K562 (cell line): ENCODE data around the gene PIGH. TPM values are rescaled to one million over a fixed set of nuclear protein-coding genes. Genes with fewer than 3 reads are reported as not detected.

Source experiments
- BDP1 ChIP-seq: IDR thresholded peaks from 3 replicates; pipeline ENCODE4 v1.6.1; 2011; ENCODE audit not compliant: insufficient read length, insufficient read depth
- CCNT2 ChIP-seq: IDR thresholded peaks from 2 replicates; pipeline ENCODE4 v1.6.1; 2011; ENCODE audit warnings: borderline replicate concordance, low read depth, mild to moderate bottlenecking, moderate library complexity, mixed read lengths, low read length; ENCODE audit not compliant: insufficient read length; ENCODE audit errors: extremely low read depth
- ESRRA ChIP-seq: fragments of 450-650 bp; IDR thresholded peaks from 2 replicates; pipeline ENCODE4 v1.6.1; 2014; ENCODE audit warnings: low read depth, mild to moderate bottlenecking, moderate library complexity, borderline replicate concordance
- ETV1 ChIP-seq: fragments of 450-650 bp; conservative IDR thresholded peaks from 2 replicates; pipeline ENCODE4 v1.6.1; 2016; ENCODE audit warnings: missing genetic modification characterization, control low read depth, low read depth, missing compliant biosample characterization
- FIP1L1 ChIP-seq: fragments of 200-400 bp; formaldehyde crosslinking; IDR thresholded peaks from 2 replicates; pipeline ENCODE4 v1.6.1; 2018; ENCODE audit warnings: mild to moderate bottlenecking, low read depth, low read length; ENCODE audit not compliant: poor library complexity, severe bottlenecking
- HDAC1 ChIP-seq, 2 experiments: fragments of 450-650 bp; IDR thresholded peaks; 2 replicates each; pipeline ENCODE4 v1.6.1; 2016 to 2017; ENCODE audit warnings: inconsistent platforms in 1 of 2, mild to moderate bottlenecking in 1 of 2, moderate library complexity in 1 of 2
- HINFP ChIP-seq: fragments of 450-650 bp; conservative IDR thresholded peaks from 2 replicates; pipeline ENCODE4 v1.6.1; 2016; ENCODE audit warnings: missing genetic modification characterization, low read depth, mild to moderate bottlenecking, control low read depth, missing compliant biosample characterization
- IRF1 ChIP-seq: sonication (generic); formaldehyde crosslinking; IDR thresholded peaks from 2 replicates; pipeline ENCODE4 v1.8.0; 2022; ENCODE audit warnings: missing genetic modification reagents, mild to moderate bottlenecking, borderline replicate concordance
- KLF10 ChIP-seq: fragments of 250-450 bp; sonication (Bioruptor Pico); IDR thresholded peaks from 2 replicates; pipeline ENCODE4 v1.6.1; 2021; ENCODE audit warnings: matching md5 sums
- PML ChIP-seq: IDR thresholded peaks from 2 replicates; pipeline ENCODE4 v1.6.1; 2012; ENCODE audit warnings: low read length, inconsistent platforms
- PTBP1 ChIP-seq: fragments of 200-400 bp; formaldehyde crosslinking; IDR thresholded peaks from 2 replicates; pipeline ENCODE4 v1.6.1; 2017; ENCODE audit warnings: low read depth, low read length
- PTTG1 ChIP-seq: fragments of 450-650 bp; IDR thresholded peaks from 2 replicates; pipeline ENCODE4 v1.6.1; 2016; ENCODE audit warnings: low read depth, mild to moderate bottlenecking, missing genetic modification characterization, missing compliant biosample characterization
- SMARCB1 ChIP-seq: IDR thresholded peaks from 2 replicates; pipeline ENCODE4 v1.6.1; 2011; ENCODE audit warnings: improper control_type of control experiment, low read depth; ENCODE audit not compliant: insufficient read length
- SRSF1 ChIP-seq: fragments of 200-400 bp; formaldehyde crosslinking; IDR thresholded peaks from 2 replicates; pipeline ENCODE4 v1.6.1; 2017; ENCODE audit warnings: mild to moderate bottlenecking, low read depth, low read length, moderate library complexity
- TARDBP ChIP-seq: fragments of 450-650 bp; IDR thresholded peaks from 2 replicates; pipeline ENCODE4 v1.6.1; 2016
- XRCC5 ChIP-seq: fragments of 200-400 bp; formaldehyde crosslinking; IDR thresholded peaks from 2 replicates; pipeline ENCODE4 v1.6.1; 2017; ENCODE audit warnings: low read depth, mild to moderate bottlenecking, low read length
- ZC3H8 ChIP-seq: fragments of 450-650 bp; IDR thresholded peaks from 2 replicates; pipeline ENCODE4 v1.6.1; 2017
- ZNF239 ChIP-seq: fragments of 250-450 bp; sonication (Bioruptor Pico); IDR thresholded peaks from 2 replicates; pipeline ENCODE4 v1.4.0; 2020; ENCODE audit warnings: mild to moderate bottlenecking
- ZNF584 ChIP-seq: fragments of 200-800 bp; sonication (Bioruptor generic); IDR thresholded peaks from 2 replicates; pipeline ENCODE4 v1.6.1; 2016; ENCODE audit warnings: low read depth, mild to moderate bottlenecking, missing genetic modification characterization, missing compliant biosample characterization
- ZNF707 ChIP-seq: fragments of 250-450 bp; sonication (Bioruptor Pico); conservative IDR thresholded peaks from 2 replicates; pipeline ENCODE4 v1.8.0; 2022; ENCODE audit warnings: inconsistent platforms, mild to moderate bottlenecking, moderate library complexity
- ZNF717 ChIP-seq: fragments of 250-450 bp; sonication (Bioruptor Pico); IDR thresholded peaks from 2 replicates; pipeline ENCODE4 v1.5.0; 2021
- polyA plus RNA-seq, 8 experiments: library from polyadenylated mRNA; depleted of rRNA in 4 of 8; stranded (reverse) in 5 of 8; unstranded in 3 of 8; fragments of >200 nt; fragmentation: Nextera tagmentation in 2 of 8; fragmentation: Illumina TruSeq in 1 of 8; extraction: Ambion mirVana in 2 of 8; extraction: Trizol in 1 of 8; gene quantifications; 2 replicates each; pipeline versions ENCODE4 v1.2.1 to v1.2.3, GENCODE V29; 2011 to 2014; ENCODE audit warnings: inconsistent platforms in 1 of 8, missing spikeins in 1 of 8
- total RNA-seq, 7 experiments: library from RNA; depleted of rRNA in 6 of 7; stranded (reverse); fragments of >200 nt in 6 of 7; fragmentation: Illumina TruSeq in 2 of 7; extraction: Trizol in 2 of 7; gene quantifications; 2 replicates each; pipeline versions ENCODE4 v1.2.1 to v1.2.3, GENCODE V29; 2011 to 2021; ENCODE audit warnings: low replicate concordance in 1 of 7
- TF ChIP-seq, protein P1 (sequence below): sonication (generic); formaldehyde crosslinking; IDR thresholded peaks from 2 replicates; pipeline ENCODE4 v1.9.0; 2022; ENCODE audit warnings: mild to moderate bottlenecking, missing genetic modification reagents
- TF ChIP-seq, protein P2 (sequence below): fragments of 250-450 bp; sonication (Bioruptor Pico); IDR thresholded peaks from 2 replicates; pipeline ENCODE4 v1.8.0; 2022; ENCODE audit warnings: moderate library complexity, mild to moderate bottlenecking, inconsistent platforms
- TF ChIP-seq, protein P3 (sequence below): fragments of 450-650 bp; formaldehyde crosslinking; IDR thresholded peaks from 2 replicates; pipeline ENCODE4 v1.4.0; 2020; ENCODE audit warnings: mild to moderate bottlenecking, moderate library complexity

PIGH gene
- total and polyA plus RNA-seq, 9 of the 15 experiments (the other 6 are each of a cell fraction or from before 2014, with no cell fraction given): 21.1 to 53.4 (median 24.7) TPM

DNA sequence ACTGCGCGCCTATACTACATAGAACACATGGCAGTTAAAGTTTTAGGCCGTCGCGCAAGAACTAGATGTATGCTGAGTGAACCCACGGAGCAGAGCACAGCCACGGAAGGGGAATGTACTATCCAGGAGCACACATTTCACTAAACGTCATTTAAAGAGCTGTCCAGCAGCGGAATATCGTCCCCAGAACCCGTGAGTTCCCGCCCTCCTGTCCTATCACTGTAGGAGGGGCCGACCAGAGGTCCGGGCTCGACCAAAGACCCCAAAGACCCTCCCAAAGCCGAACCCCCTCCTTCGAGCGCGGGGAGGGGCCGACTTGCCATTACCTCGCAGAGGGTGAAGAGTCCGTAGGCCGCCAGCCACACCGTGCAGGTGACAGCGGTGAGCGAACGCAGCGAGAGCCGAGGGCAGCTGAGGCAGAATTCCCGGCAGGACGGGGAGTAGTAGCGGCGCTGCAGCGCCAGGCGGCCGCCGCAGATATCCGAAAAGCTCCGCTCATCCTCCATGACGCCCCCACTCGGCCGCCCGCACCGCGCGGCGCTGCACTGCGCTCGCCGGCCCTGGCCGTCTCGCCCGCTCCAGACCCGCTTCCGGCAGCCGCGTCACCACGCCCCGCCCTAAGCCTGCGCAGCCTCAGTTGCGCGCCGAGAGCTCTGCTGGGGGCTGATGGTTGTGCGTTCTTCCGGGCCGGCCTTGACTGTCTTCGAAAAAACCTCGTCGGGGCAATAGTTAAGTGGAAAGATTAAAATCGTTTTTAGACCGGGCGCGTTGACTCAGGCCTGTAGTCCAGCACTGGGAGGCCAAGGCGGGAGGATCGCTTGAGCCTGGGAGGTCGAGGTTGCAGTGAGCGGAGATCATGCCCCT, at the start of gene PIGH (continued):
- TF ChIP-seq, protein P1, sequence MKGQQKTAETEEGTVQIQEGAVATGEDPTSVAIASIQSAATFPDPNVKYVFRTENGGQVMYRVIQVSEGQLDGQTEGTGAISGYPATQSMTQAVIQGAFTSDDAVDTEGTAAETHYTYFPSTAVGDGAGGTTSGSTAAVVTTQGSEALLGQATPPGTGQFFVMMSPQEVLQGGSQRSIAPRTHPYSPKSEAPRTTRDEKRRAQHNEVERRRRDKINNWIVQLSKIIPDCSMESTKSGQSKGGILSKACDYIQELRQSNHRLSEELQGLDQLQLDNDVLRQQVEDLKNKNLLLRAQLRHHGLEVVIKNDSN (CRISPR knock-in tag): no peak
- TF ChIP-seq ZNF717 (CRISPR knock-in tag) (no peak), ZC3H8 (no peak), HINFP (tag) (no peak), ZNF707 (CRISPR knock-in tag) (no peak), PML (0 out of 2 replicates have a peak, but pooled peaks have one; percentile 34), PTTG1 (tag) (no peak), ZNF584 (CRISPR knock-in tag) (no peak), SMARCB1 (no peak), CCNT2 (peak; percentile 56), PTBP1 (no peak), ETV1 (tag) (peak; percentile 49; the same call in 1 of the 2 replicates), FIP1L1 (peak; percentile 27), IRF1 (CRISPR knock-in tag) (no peak), XRCC5 (peak; percentile 30; the same call in 1 of the 2 replicates), ESRRA (peak; percentile 15; the same call in 1 of the 2 replicates), ZNF239 (CRISPR knock-in tag) (no peak), TARDBP (no peak), HDAC1 (IDR thresholded peaks at IDR 0.05) (no peak; a peak in 1 of 4 replicates), KLF10 (CRISPR knock-in tag) (no peak), BDP1 (no peak), SRSF1 (no peak)
- TF ChIP-seq, protein P2, sequence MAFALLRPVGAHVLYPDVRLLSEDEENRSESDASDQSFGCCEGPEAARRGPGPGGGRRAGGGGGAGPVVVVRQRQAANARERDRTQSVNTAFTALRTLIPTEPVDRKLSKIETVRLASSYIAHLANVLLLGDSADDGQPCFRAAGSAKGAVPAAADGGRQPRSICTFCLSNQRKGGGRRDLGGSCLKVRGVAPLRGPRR (CRISPR knock-in tag): no peak
- TF ChIP-seq, protein P3, sequence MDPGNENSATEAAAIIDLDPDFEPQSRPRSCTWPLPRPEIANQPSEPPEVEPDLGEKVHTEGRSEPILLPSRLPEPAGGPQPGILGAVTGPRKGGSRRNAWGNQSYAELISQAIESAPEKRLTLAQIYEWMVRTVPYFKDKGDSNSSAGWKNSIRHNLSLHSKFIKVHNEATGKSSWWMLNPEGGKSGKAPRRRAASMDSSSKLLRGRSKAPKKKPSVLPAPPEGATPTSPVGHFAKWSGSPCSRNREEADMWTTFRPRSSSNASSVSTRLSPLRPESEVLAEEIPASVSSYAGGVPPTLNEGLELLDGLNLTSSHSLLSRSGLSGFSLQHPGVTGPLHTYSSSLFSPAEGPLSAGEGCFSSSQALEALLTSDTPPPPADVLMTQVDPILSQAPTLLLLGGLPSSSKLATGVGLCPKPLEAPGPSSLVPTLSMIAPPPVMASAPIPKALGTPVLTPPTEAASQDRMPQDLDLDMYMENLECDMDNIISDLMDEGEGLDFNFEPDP: no peak
